ENCODE data around the gene MSLN.

Gene MSLN

GRCh38 chr16:721765-722540 is 38.6 kb upstream of the MSLN start:
- ChIA-PET POLR2A (no interaction called here), CTCF (interaction anchor here (1.0 to 8.0 kb wide), 8 partner anchors 8 to 63 kb away, joined by 3 to 59 read pairs (median 8); no protein-coding TSS in a partner anchor)
- no peak for DNase-seq (ENCODE audit: extremely low spot score)
- no peak for TF ChIP-seq CTCF (IDR thresholded peaks at IDR 0.05; ENCODE audit: control extremely low read depth, extremely low read depth, low read depth, missing control alignments)

- DNase-seq (ENCODE audit: extremely low spot score): no peak
- POLR2A ChIA-PET: no interaction called here
- CTCF ChIA-PET: interaction anchor here (1.0 to 8.0 kb wide), 6 partner anchors 9 to 62 kb away, joined by 3 to 59 read pairs (median 6); partner anchors contain the start of gene CIAO3
- no peak for TF ChIP-seq CTCF (IDR thresholded peaks at IDR 0.05; ENCODE audit: control extremely low read depth, extremely low read depth, low read depth, missing control alignments)
Observed at GRCh38 chr16:722835-723633, 37.5 kb upstream of the MSLN start.

GRCh38 chr16:723695-724094 is 36.8 kb upstream of the MSLN start:
- ChIA-PET POLR2A (no interaction called here), CTCF (interaction anchor here (1.2 to 8.0 kb wide), 5 partner anchors 12 to 61 kb away, joined by 3 to 59 read pairs (median 7); partner anchors contain the start of gene CIAO3)
- no peak for TF ChIP-seq CTCF (IDR thresholded peaks at IDR 0.05; ENCODE audit: control extremely low read depth, extremely low read depth, low read depth, missing control alignments)
- no peak for DNase-seq (ENCODE audit: extremely low spot score)

GRCh38 chr16:724188-725040 is 36.1 kb upstream of the MSLN start:
- ChIA-PET CTCF (interaction anchor here (1.2 to 8.0 kb wide), 6 partner anchors 9 to 61 kb away, joined by 3 to 59 read pairs (median 10); partner anchors contain the start of genes CIAO3 and METRN), POLR2A (interaction anchor here (0.5 kb wide), 1 partner anchor 223 kb away, joined by 3 read pairs; no protein-coding TSS in a partner anchor)
- no peak for DNase-seq (ENCODE audit: extremely low spot score)
- TF ChIP-seq CTCF (IDR thresholded peaks at IDR 0.05; ENCODE audit: control extremely low read depth, extremely low read depth, low read depth, missing control alignments): no peak

- CTCF ChIA-PET: interaction anchor here (1.3 to 8.0 kb wide), 5 partner anchors 10 to 61 kb away, joined by 3 to 59 read pairs (median 12); partner anchors contain the start of genes CIAO3 and METRN
- no peak for DNase-seq (ENCODE audit: extremely low spot score)
- POLR2A ChIA-PET: interaction anchor here (0.5 kb wide), 1 partner anchor 224 kb away, joined by 3 read pairs; no protein-coding TSS in a partner anchor
- TF ChIP-seq CTCF (IDR thresholded peaks at IDR 0.05; ENCODE audit: control extremely low read depth, extremely low read depth, low read depth, missing control alignments): no peak
Observed at GRCh38 chr16:725041-725376, 35.5 kb upstream of the MSLN start.
